GM12892 (cell line): Measurements from ENCODE around the gene RBSN.

Source experiments
- POLR2A ChIP-seq: IDR thresholded peaks from 2 replicates; pipeline ENCODE4 v1.6.1; 2011; ENCODE audit warnings: low read depth, low read length, control low read depth
- TAF1 ChIP-seq: IDR thresholded peaks from 2 replicates; pipeline ENCODE4 v1.6.1; 2011; ENCODE audit warnings: low read depth, mild to moderate bottlenecking, control low read depth, low read length, borderline replicate concordance

DNA sequence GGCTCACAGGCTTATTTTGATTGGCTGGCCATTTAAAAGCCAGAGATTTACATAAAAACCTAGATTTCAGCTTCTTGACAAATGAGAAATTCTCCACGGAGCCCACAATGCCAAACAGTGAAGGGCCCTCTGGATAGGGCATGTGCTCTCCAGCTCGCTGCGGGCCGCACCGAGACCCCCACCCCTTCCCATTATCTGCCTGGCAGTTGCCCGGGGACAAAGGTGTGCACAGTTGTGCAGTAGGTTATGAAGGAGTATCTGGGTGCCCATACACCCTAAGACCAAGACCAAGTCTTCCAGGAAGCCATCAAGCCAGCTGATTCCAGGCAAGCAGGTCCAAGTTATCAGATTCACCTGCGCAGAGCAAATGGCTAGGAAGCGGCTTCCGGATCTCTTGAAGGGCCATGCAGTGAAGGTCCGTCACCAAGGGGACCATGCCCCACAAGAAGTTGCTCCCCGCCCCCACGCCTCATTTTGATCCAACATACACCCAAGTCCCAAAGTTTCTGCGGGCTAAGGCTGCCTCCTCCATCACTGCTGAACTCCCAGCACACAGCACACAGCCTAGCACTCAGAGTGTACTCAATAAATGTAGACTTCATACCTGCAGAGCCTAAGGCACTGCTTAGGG is 35.2 kb downstream of the RBSN start:
- no peak for TF ChIP-seq TAF1
- no peak for TF ChIP-seq POLR2A
